MM.1S (cell line): ENCODE measurements around the gene ZNF180.

Experiments
- DNase-seq: peaks from one replicate; pipeline ENCODE4 v3.0.0-alpha.2; 2015
- H2AFZ ChIP-seq: fragments of 300-600 bp; sonication (generic); 2 replicates; pipeline ENCODE4 v1.6.0; 2016; ENCODE audit warnings: antibody characterized with exemption, low read length
- H3F3A ChIP-seq: fragments of 300-600 bp; sonication (generic); 2 replicates; pipeline ENCODE4 v1.6.1; 2016; ENCODE audit warnings: mild to moderate bottlenecking, antibody characterized with exemption, low read length, moderate library complexity, mixed read lengths; ENCODE audit not compliant: insufficient read depth
- H3K27ac ChIP-seq: fragments of 300-600 bp; sonication (generic); 2 replicates; pipeline ENCODE4 v1.5.1; 2016; ENCODE audit warnings: mild to moderate bottlenecking, low read length
- H3K27me3 ChIP-seq: fragments of 300-600 bp; sonication (generic); replicated peaks from 2 replicates; pipeline ENCODE4 v1.6.0; 2016; ENCODE audit warnings: low read length; ENCODE audit not compliant: insufficient read depth
- H3K36me3 ChIP-seq: fragments of 300-600 bp; sonication (generic); replicated peaks from 2 replicates; pipeline ENCODE4 v1.6.1; 2016; ENCODE audit warnings: mild to moderate bottlenecking, low read length, mixed read lengths; ENCODE audit not compliant: insufficient read depth
- H3K4me1 ChIP-seq: fragments of 300-600 bp; sonication (generic); 2 replicates; pipeline ENCODE4 v1.6.1; 2016; ENCODE audit warnings: low read length, mixed read lengths
- H3K4me2 ChIP-seq: fragments of 300-600 bp; sonication (generic); 2 replicates; pipeline ENCODE4 v1.6.0; 2016; ENCODE audit warnings: low read depth, low read length
- H3K4me3 ChIP-seq: fragments of 300-600 bp; sonication (generic); 2 replicates; pipeline ENCODE4 v1.5.1; 2016; ENCODE audit warnings: low read length, mixed read lengths
- H3K79me2 ChIP-seq: fragments of 300-600 bp; sonication (generic); 2 replicates; pipeline ENCODE4 v1.6.1; 2016; ENCODE audit warnings: mixed run types, low read length, mixed read lengths
- H3K9ac ChIP-seq: fragments of 300-600 bp; sonication (generic); 2 replicates; pipeline ENCODE4 v1.6.1; 2016; ENCODE audit warnings: low read length, mixed read lengths
- H3K9me2 ChIP-seq: fragments of 300-600 bp; sonication (generic); replicated peaks from 2 replicates; pipeline ENCODE4 v1.6.1; 2016; ENCODE audit warnings: mild to moderate bottlenecking, low read length, mixed read lengths; ENCODE audit not compliant: insufficient read depth
- H3K9me3 ChIP-seq: fragments of 300-600 bp; sonication (generic); replicated peaks from 2 replicates; pipeline ENCODE4 v1.6.1; 2016; ENCODE audit warnings: mild to moderate bottlenecking, low read length, mixed read lengths; ENCODE audit not compliant: insufficient read depth
- H4K20me1 ChIP-seq: fragments of 300-600 bp; sonication (generic); 2 replicates; pipeline ENCODE4 v1.6.1; 2016; ENCODE audit warnings: mild to moderate bottlenecking, low read length, moderate library complexity, mixed read lengths; ENCODE audit not compliant: insufficient read depth
- CTCF ChIP-seq: fragments of 300-600 bp; sonication (generic); IDR thresholded peaks from 2 replicates; pipeline ENCODE4 v1.5.1; 2016; ENCODE audit warnings: antibody characterized with exemption, low read length, mixed read lengths
- EZH2 ChIP-seq: fragments of 300-600 bp; sonication (generic); optimal IDR thresholded peaks from 2 replicates; pipeline ENCODE3; 2017; ENCODE audit warnings: low read depth, mild to moderate bottlenecking, antibody characterized with exemption, low read length, mixed read lengths
- EZH2phosphoT487 ChIP-seq: fragments of 300-600 bp; sonication (generic); IDR thresholded peaks from 2 replicates; pipeline ENCODE4 v1.6.1; 2018; ENCODE audit warnings: antibody characterized with exemption, low read length

ZNF180 gene

GRCh38 chr19:44515907-44516306 is 15.6 kb upstream of the ZNF180 start:
- no peaks in the 10 kb centered on the region for H3K27me3 ChIP-seq
- DNase-seq, result no peak
- TF ChIP-seq CTCF, result no peak

GRCh38 chr19:44515031-44515430 is 14.7 kb upstream of the ZNF180 start:
- Histone ChIP-seq H3K4me3 (no peak overlapping the region), H3K36me3 (no peaks in the 10 kb centered on the region), H2AFZ (no peak overlapping the region), H3K79me2 (no peaks in the 10 kb centered on the region), H3F3A (no peaks in the 10 kb centered on the region), H3K4me1 (no peaks in the 10 kb centered on the region), H3K4me2 (no peak overlapping the region), H3K27ac (no peak overlapping the region), H4K20me1 (no peaks in the 10 kb centered on the region), H3K27me3 (no peaks in the 10 kb centered on the region), H3K9ac (no peak overlapping the region), H3K9me2 (no peaks in the 10 kb centered on the region), H3K9me3 (no peaks in the 10 kb centered on the region)
- DNase-seq, result no peak
- TF ChIP-seq EZH2, result no peak
- TF ChIP-seq CTCF, result no peak
- TF ChIP-seq EZH2phosphoT487, result no peak

More at GRCh38 chr19:44515907-44516306, 15.6 kb upstream of the ZNF180 start:
- H3K9ac ChIP-seq, result no peak overlapping the region
- no peaks in the 10 kb centered on the region for H3K79me2 ChIP-seq
- H4K20me1 ChIP-seq, result no peaks in the 10 kb centered on the region
- no peaks in the 10 kb centered on the region for H3K36me3 ChIP-seq
- H2AFZ ChIP-seq, result no peak overlapping the region
- no peaks in the 10 kb centered on the region for H3K9me2 ChIP-seq
- H3K4me3 ChIP-seq, result no peak overlapping the region
- no peaks in the 10 kb centered on the region for H3K4me1 ChIP-seq
- no peak overlapping the region for H3K4me2 ChIP-seq
- H3K9me3 ChIP-seq, result no peaks in the 10 kb centered on the region
- H3K27ac ChIP-seq, result no peak overlapping the region
- no peaks in the 10 kb centered on the region for H3F3A ChIP-seq

- Histone ChIP-seq H3K9me3 (no peaks in the 10 kb centered on the region), H3K4me2 (no peak overlapping the region), H3F3A (no peaks in the 10 kb centered on the region), H2AFZ (no peak overlapping the region), H3K79me2 (no peaks in the 10 kb centered on the region), H3K9ac (no peak overlapping the region), H3K27ac (no peak overlapping the region), H3K9me2 (no peaks in the 10 kb centered on the region), H3K27me3 (no peaks in the 10 kb centered on the region; the same call in 1 of the 2 replicates), H4K20me1 (no peaks in the 10 kb centered on the region), H3K36me3 (no peaks in the 10 kb centered on the region), H3K4me1 (no peaks in the 10 kb centered on the region), H3K4me3 (no peak overlapping the region)
- no peak for DNase-seq
- no peak for TF ChIP-seq EZH2
- TF ChIP-seq CTCF, result peak; percentile 48
These were observed 12.3 kb upstream of the ZNF180 start for GRCh38 chr19:44512326-44513298.
